GM19023 (cell line): ENCODE data around the gene APBA3.

Experiments used
- ATAC-seq: cut with Tn5 transposase; IDR thresholded peaks from one replicate; pipeline ENCODE4 v1.9.1; 2021; ENCODE audit warnings: mild to moderate bottlenecking, moderate library complexity; ENCODE audit not compliant: unreplicated experiment

Gene APBA3, protein sequence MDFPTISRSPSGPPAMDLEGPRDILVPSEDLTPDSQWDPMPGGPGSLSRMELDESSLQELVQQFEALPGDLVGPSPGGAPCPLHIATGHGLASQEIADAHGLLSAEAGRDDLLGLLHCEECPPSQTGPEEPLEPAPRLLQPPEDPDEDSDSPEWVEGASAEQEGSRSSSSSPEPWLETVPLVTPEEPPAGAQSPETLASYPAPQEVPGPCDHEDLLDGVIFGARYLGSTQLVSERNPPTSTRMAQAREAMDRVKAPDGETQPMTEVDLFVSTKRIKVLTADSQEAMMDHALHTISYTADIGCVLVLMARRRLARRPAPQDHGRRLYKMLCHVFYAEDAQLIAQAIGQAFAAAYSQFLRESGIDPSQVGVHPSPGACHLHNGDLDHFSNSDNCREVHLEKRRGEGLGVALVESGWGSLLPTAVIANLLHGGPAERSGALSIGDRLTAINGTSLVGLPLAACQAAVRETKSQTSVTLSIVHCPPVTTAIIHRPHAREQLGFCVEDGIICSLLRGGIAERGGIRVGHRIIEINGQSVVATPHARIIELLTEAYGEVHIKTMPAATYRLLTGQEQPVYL

DNA sequence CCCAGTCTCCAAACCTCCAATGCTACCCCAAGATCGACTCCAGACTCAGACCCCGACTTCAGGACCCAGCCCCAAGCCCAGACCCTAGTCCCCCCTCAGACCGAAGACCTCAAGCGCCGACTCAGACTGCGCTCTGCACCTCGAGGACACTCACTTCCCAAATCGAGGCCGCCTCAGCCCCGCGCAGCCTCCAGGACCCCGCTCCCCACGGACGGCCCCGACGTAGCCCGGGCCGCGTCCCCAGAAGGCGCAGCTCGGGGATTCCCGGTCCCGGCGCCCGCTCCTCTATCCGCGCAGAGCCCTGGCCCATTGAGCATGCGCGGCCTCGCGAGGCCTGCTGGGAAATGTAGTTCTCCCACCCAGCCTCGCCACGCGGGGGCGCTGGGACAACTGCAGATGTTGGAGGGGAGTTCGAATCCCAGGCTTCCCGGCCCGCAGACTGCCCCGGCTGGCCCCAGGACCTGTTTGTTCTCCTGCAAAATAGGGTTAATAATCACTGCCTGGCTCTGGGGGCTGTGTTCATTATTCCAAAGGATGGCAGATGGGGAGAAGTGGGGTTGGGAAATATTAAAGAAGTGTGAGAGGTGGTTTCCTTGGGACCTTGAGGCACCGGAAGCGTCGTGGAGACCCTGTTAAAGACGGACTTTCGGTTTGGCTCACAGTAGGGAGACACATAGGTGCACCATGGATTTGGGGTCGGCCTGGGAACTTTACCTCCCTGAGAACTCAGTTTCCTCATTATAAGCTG is at the start of gene APBA3:
Gene APBA3 (minus strand): TSS at position 311 of the 748 bp plus-strand sequence. CDS start 1,428 bp downstream, outside the sequence.
- ATAC-seq = no peak

DNA sequence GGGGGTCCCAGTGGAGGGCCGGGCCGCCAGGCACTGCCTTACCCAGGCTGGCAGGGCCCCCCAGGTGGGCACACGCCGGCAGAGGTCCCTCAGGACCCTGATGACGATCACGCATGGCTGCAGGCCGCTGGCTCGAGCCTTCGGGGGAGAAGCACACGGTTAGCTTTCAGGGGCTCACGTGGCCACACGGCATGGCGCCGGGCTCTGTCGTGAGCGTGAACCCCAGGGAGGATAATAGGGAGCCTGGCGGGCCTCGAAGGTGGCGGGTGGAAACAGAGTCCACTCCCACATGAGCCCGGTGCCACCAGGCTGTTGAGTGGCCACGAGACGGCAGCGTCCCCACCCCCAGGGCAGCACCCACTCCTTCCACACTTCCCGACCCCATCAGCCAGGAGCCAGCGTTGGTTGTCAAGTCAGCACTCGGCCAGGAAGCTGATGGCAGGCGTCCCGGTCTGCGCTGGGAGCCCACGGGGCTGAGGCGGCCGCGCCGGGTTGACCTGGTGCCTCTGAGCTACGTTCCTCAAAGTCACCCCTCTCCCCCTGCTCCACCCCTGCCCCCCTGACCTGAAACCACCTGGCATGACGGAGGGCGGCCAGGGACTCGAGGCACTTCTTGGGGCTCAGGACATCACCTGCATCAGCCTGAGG is 49.3 kb upstream of the APBA3 start:
- no peak for ATAC-seq

DNA sequence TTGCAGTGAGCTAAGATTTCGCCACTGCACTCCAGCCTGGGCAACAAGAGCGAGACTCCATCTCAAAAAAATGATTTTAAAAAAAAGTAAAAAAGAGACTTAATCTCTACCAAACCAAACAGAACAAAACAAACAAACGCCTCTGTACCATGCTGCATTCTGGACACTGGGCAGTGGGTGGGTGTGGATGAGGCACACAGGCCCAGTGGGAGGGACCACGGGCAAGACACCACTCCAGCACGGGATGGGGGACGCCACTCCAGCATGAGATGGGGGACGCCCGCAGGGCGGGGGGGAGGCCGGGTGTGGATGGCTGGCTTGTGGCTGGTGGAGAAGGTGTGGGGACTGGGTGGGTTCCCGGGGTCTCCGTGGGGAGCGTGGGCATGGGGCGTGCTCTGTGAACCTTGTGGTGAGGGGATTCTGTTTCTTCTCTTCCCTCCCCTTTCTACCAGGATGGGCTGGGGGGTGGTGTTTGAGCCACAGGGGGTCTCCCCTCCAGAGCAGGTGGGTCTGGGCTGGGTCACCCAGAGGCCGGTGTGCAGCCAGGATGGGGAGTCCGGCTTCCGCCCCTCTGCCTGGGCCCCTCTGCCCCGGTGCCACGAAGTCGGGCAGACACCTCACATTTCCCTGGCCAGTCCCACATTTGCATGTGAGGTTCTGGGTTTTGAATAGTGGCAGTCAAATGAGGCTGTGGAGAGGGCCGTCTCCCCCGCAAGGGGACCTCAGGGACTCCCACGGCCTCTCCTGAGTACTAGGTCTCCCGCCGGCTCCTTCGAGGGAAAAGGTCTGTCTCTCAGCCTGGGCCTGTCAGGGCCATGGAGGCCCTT is 48.6 kb upstream of the APBA3 start:
- no peak for ATAC-seq

DNA sequence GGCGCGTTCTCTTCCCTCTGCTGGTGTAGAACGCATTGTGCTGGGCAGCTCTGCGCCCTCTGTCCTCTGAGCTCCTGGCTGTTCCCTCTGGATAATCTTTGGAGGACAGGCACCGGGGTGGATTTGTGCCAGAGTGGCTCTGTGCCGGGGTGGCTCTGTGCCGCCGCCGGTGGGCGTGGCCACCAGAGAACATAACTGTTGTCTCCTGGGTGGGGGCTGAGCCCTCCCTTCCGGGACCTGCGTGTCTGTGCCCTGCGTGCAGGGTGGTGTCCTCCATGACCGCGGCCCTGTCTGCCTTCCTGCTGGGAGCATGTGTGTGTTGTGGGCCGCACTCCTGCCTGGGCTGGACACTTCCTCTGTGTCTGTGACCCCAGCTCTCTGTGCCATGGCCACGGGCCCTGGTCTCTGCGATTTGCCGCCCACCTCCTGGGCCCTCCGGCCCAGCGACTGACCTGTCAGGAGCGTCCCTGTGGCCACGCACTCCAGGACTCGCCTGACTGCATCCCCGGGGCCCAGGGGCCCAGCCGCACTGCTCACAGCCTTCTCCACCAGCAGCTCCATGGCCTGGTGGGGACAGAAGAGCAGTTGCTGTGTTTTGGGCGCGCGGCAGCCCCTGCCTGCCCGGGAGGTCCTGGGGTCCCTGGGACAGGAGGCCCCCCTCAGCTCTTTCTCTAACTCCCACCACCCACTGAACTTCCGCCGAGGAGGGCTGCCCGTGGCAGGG is 47.1 kb upstream of the APBA3 start:
- no peak for ATAC-seq

DNA sequence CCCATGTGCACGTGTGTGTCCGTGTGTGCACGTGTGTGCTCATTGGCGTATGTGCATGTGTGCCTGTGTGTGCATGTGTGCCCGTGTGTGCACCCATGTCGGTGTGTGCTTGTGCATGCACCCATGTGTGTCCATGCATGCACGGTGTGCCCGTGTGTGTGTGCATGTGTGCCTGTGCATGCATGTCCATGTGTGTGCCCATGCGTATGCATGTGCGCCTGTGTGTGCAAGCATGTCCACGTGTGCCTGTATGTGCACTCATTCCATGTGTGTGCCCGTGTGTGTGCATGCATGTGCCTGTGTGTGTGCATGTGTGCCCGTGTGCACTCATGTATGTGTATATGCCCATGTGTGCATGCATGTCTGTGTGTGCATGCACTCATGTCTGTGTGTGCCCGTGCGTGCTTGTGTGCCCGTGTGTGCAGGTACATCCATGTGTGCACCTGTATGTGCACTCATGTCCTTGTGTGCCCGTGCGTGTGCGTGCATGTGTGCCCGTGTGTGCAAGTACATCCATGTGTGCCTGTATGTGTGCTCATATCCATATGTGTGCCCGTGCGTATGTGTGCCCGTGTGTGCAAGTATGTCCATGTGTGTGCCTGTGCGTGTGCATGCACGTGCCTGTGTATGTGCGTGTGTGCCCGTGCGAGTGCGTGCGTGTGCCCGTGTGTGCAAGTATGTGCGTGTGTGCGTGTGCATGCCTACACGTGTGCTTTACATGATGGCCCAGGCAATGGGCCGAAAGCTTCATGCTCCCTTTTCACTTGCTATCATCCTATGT is 46.3 kb upstream of the APBA3 start:
- no peak for ATAC-seq

DNA sequence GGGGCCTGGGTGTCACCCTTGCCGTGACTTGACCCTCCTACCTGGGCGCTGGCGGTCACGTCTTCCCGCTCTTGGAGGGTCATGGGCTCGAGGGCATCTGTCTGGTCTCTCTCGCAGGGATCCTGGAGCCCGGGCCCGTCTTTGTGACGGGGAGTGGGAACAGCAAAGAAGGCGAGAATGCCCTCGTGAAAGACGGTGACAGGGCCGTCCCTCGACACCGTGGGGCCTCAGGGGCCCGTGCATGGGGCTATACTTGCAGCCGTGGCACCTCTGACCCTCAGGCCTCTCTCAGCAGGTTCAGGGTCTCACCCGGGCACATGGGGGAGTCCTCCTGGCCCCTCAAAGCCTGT is 45.6 kb upstream of the APBA3 start:
- no peak for ATAC-seq

DNA sequence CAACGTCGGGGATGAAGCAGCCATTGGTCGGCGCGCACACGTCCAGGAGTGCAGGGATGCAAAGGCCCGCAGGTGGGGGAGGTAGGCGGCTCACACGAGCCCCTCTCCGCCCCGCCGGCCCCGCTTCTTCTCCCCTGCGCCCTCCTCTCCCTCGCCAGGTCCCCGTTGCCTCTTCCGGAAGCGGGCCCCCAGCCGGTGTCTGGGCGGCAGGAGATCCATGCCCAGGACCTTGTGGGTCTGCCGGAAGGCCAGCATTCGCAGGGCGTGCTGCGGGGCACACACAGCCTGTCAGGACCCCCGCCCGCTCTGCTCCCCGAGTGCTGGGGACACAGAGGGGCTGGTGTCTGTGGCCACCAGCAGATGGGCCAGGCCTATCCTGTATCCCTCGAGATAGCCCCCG is 44.4 kb upstream of the APBA3 start:
- no peak for ATAC-seq

DNA sequence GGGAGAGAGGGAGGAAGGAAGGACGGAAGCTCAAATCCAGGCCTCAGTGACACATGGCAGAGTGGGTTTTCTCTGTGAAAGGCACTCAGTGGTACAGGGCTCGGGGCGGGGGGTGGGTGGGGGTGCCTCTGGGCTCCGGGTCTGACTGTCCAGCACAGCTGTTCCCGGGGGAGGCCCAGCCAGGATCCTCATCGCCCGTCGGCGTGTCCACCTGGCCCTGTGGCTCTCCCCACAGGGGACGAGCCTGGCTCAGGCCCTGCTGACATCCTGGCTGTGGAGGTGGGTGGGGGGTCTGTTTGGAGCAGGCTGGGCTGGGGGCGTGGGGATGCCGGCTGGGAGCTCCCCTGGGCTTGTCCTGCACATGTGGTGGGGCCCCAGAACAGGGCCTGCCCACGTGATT is 42.9 kb upstream of the APBA3 start:
- no peak for ATAC-seq

DNA sequence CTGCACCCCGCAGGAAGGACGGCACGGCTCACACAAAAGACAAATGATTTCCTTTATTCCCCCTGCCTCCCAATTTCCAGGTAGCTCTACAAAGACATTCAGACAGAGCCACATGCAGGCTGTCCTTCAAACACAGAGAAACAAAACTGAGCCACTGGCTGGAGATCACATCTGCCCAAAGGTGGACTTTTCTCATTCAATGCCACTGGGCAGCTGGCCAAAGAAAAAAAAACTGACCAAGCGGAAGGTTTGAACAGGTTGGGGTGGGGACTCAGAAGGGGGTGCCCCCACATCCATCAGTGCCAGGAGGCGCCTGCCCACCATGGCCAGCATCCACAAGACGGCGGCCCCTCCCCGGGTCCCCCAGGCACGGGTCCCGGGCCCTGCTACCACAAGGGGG is 42.5 kb upstream of the APBA3 start:
- ATAC-seq = no peak

DNA sequence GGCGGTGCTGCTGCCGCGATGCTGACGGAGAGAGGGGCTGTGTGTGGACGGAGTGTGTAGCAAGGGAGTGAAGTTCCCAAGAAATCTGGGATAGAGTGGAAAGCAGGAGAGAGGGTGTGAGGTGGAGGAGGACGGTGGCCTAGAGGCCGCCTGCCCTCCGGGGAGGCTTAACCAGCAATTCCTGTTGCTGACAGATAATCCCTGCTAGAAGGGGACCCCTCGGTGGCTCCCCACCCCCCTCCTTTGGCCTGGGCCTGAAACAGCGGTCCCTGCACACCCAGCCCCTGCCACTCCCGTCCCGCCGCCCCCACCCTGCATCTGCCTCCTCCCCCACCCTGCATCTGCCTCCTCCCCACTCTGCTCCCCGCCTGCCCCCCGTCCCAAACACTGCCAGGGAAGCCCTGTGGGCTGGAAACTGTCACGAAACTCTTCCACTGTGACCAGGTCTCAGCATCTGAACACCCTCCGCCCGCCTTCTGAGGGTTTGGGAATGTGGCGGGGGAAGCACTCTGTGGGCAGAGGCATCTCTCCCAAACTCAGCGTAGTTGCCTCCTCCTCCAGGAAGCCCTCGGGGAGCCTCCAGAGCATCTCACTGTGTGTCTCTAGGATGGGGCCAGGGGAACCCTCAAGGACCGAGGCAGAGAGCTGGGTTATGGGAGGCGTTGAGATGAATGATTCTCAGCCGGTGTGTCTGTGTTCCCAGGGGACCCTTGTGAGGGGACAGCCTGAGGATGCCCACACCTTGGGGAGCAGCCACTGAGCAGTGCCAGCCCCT is 41.8 kb upstream of the APBA3 start:
- no peak for ATAC-seq

DNA sequence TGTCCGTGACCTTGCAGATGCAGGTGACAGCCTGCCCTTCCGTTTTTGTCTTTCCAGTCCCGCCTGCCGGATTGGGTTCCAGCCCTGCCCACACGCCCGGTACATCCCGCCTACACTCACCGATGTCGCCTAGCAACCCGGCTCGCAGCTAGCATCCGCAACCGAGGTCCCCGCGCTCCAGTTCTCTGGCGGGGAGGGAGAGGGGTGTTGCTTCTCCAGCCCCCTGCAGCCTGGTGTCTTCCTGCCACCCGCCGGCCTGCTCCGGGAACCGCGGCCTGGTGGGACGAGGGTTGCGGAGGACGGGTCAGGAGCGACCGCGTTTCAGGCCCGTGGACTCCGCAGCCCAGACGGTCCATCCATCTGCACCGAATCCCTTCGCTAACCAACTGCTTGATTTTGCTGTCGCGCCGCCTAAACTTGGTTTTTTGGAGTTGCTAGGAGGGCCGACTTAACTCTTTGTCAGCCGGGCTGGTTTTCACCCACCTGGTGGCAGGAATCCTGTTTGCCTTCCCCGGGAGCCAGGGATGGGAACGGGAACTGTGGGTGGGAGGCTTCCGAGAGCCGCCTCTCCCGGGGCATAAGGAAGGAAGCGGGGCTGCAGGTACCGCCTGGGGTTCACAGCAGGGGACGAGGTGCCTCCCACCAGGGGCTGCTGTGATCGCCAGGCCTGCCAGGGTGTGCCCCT is 40.1 kb upstream of the APBA3 start:
- no peak for ATAC-seq

DNA sequence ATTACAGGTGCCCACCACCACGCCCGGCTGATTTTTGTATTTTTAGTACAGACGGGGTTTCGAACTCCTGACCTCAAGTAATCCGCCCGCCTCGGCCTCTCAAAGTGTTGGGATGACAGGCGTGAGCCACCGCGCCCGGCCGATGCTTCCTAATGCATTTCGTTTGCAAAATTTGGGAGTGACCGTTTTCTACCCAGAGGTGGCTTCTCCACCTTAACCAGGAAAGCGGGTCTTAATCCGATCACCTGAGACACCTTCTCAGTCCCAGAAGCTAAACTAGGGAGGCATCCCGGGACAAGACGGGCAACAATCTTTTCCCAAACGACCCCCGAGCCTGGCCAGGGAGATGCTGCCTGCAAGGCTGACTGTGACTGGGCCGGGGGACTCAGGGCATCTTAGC is 39.5 kb upstream of the APBA3 start:
- no peak for ATAC-seq

DNA sequence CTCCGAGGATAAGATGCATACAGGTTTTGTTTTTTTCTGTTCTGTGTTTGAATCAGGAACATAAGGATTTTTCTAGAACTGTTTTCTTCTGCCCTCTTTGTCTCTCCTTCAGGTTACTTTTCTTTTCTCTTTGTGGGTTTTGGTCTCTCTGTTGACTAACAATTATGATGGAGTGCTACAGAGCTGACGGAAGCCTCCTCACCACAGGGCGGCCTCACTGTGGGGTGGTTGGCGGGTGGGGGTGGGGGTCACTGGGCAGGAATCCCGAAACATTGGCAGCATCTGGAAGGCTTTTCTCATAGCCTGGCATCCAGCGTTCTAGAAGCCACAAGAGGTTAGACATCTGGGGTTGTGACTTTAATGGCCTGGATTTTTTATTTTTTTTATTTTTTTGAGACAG is 36.6 kb upstream of the APBA3 start:
- ATAC-seq = no peak

DNA sequence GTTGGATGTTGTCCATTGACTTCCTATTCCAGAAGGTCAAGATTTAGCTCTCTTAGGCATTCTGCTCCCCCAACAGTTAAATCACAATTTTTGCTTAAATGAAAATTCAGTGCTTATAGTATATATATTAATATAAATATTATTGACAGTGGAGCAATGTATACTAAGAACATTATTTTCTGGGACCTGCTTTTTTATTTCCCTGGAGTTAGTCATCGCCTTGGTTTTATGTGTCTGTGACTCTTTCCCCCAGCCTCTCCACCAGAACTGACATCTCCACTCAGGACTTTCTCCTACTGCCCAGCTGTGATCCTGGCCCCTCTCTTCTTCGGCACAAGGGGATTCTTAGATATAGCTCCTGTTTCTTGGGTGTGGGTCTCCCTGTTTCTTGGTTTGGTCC is 34.9 kb upstream of the APBA3 start:
- ATAC-seq = no peak

DNA sequence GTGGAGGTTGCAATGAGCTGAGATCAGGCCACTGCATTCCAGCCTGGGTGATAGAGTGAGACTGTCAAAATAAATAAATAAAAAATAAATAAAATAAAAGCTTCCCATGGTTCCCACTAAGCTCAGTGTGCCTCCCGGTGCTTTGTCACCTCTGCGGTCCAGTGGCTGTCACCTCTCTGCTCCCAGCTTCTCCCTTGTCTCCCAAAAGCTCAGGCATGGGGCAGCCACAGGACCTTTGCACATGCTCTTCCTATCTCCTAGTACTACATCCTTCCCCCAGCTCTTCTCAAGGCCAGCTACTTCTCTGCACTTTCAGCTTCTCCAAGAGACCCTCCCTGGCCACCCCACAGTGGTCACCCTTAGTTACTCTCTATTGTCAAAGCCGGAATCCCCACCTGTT is 32.3 kb upstream of the APBA3 start:
- no peak for ATAC-seq

DNA sequence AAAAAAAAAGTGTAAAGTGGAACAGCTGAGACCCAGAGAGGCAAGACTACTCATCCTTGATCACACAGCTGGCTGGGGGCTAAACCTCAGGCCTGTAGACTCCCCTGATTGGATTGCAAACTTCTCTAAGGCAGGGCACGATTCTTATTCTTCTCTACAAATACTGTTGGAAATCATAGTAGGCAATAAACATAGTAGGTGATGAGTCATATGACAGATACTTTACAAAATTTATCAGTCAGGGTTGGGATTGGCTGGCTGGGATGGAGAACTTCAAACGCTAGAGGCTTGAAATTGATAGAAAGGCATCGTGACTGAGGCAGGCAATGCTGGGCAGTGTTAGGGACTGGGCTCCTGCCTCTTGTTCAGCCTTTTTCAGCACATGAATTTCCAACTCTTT is 30.6 kb upstream of the APBA3 start:
- no peak for ATAC-seq

DNA sequence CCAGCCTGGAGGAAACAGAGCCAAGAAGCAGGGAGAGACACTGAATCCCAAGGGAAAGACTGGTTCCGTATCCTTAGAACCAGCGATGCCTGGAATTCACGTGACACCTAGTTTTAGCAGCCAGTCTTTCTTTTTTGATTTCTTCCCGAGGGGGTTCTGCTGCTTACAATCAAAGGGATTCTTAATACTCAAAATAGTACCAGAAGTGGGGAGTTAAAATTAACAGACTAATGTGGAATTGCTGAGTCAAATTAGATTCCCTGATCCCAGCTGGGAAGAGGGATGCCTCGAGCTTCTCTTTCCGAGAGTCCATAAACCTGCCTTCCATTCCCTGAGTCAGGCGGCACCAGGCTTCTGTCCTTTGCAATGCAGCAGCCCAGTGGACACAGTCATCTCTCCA is 29.4 kb upstream of the APBA3 start:
- no peak for ATAC-seq

DNA sequence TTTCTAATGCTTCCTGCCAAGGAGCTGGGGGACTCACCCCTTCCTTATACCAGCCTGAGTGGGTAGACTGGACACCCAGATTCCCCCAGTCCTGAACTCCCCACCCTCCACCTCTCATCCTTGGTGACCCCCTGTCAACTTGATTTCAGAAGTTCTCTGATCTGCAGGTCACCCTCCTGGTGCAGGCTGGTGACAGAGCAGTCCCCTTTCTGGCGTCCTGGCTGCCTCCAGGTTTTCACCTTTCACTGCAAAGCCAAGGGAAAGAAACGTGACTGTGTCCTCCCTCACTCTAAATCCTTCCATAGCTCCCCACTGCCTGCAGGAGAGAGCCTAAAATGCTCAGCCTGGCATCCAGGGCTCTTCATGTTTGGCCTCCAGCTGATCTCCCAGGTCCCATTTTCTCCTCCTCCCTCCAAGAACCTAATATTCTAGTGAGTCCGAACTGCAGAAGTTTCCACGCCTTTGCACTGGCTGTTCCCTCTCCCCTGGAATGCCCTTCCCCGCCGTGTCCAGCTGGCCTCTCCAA is 28.8 kb upstream of the APBA3 start:
- no peak for ATAC-seq
